Transverse colon (tissue), 1 donor: ENCODE data around the gene PTH1R.

Experiments used
- EP300 ChIP-seq: sonication (generic); formaldehyde crosslinking; IDR thresholded peaks from one replicate; pipeline ENCODE4 v1.6.1; 2017; ENCODE audit warnings: antibody characterized with exemption, low read depth
- POLR2A ChIP-seq: fragments of 450-650 bp; IDR thresholded peaks from one replicate; pipeline ENCODE4 v1.6.1; 2016; ENCODE audit warnings: antibody characterized with exemption, mild to moderate bottlenecking, moderate library complexity

GRCh38 chr3:46907960-46908293 lies 30.4 kb downstream of the PTH1R start:
- TF ChIP-seq EP300 (no peak), POLR2A (no peak)
